Mammary epithelial cell (primary cell): ENCODE results near the gene FOXI2.

Source experiments
- EZH2 ChIP-seq: IDR thresholded peaks from 2 replicates; pipeline ENCODE4 v1.6.1; 2012; ENCODE audit warnings: low read length, inconsistent platforms, borderline replicate concordance
- TF ChIP-seq, protein P1 (sequence below), 2 donors: IDR thresholded peaks in 1 of 2; conservative IDR thresholded peaks in 1 of 2; 2 replicates each; pipeline ENCODE4 v1.5.1; 2011 to 2012; ENCODE audit warnings: inconsistent platforms in 2 of 2, low read length in 2 of 2, mild to moderate bottlenecking in 2 of 2, control low read depth in 1 of 2, low read depth in 1 of 2; ENCODE audit not compliant: insufficient read depth in 1 of 2; ENCODE audit errors: extremely low read depth in 1 of 2

DNA sequence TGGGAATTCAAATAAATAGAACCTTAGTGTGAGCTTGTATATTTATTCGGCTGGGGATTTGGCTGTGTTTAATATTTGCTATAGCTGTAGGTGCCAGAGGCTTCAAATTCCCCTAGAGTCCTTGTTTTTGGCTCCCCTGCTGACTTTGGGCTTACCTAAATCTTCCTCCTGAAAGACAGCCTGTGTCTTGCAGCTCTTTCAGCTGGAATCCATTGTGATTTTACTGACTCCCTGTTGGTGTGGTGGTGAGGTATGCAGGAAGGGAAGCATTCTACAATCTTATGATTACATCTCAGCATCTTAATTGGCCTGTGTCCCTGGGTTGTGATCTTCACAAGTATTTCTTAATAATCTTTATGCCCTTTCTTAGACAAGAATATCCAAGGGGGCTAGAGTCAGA, 25.9 kb downstream of the FOXI2 start:
- TF ChIP-seq, protein P1, sequence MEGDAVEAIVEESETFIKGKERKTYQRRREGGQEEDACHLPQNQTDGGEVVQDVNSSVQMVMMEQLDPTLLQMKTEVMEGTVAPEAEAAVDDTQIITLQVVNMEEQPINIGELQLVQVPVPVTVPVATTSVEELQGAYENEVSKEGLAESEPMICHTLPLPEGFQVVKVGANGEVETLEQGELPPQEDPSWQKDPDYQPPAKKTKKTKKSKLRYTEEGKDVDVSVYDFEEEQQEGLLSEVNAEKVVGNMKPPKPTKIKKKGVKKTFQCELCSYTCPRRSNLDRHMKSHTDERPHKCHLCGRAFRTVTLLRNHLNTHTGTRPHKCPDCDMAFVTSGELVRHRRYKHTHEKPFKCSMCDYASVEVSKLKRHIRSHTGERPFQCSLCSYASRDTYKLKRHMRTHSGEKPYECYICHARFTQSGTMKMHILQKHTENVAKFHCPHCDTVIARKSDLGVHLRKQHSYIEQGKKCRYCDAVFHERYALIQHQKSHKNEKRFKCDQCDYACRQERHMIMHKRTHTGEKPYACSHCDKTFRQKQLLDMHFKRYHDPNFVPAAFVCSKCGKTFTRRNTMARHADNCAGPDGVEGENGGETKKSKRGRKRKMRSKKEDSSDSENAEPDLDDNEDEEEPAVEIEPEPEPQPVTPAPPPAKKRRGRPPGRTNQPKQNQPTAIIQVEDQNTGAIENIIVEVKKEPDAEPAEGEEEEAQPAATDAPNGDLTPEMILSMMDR (conservative IDR thresholded peaks at IDR 0.05 in 1 of 2, IDR thresholded peaks at IDR 0.05 in 1 of 2; ENCODE audit: extremely low read depth in 1 of 2, insufficient read depth in 1 of 2, low read depth in 1 of 2, low read length in 2 of 2): no peak
- no peak for TF ChIP-seq EZH2
